B cell (primary cell): ENCODE data around the gene SPRR3. TPM values are rescaled to one million over a fixed set of nuclear protein-coding genes. Genes with fewer than 3 reads are reported as not detected.

Experiments used
- ATAC-seq: fragments of 200-7000 bp; cut with Tn5 transposase; one replicate; pipeline ENCODE4 v1.10.0; 2021; ENCODE audit warnings: low read depth, mild to moderate bottlenecking, moderate number of reproducible peaks, moderate library complexity
- CTCF ChIA-PET: fragments of 350-600 bp; sonication (Branson Sonifier 250); formaldehyde crosslinking; loops from one replicate; lab custom pipeline; 2021; ENCODE audit warnings: antibody characterized with exemption, inconsistent platforms; lab: Charles Lee
- POLR2A ChIA-PET: fragments of 350-600 bp; sonication (Branson Sonifier 250); formaldehyde crosslinking; loops from one replicate; lab custom pipeline; 2021; ENCODE audit warnings: antibody characterized with exemption; lab: Charles Lee
- DNase-seq: peaks from one replicate; pipeline ENCODE4 v3.0.0; 2013
- H2AFZ ChIP-seq: 2 replicates; pipeline ENCODE4 v1.6.1; 2012; ENCODE audit warnings: mild to moderate bottlenecking, low read depth, low read length; ENCODE audit not compliant: insufficient read depth, poor library complexity, severe bottlenecking
- H3K27ac ChIP-seq, 2 donors: 1 replicate in 1 of 2; 2 replicates in 1 of 2; pipeline ENCODE4 v1.5.1; 2012 to 2013; ENCODE audit warnings: low read length in 2 of 2, mild to moderate bottlenecking in 2 of 2, moderate library complexity in 1 of 2
- H3K27me3 ChIP-seq, 4 experiments: fragments of 200-600 bp in 1 of 4; sonication (generic) in 1 of 4; replicated peaks in 1 of 4; 1 replicate in 2 of 4; 2 replicates in 2 of 4; pipeline versions ENCODE4 v1.6.1 to v1.7.0; 2013 to 2016; ENCODE audit warnings: low read length in 3 of 4, mild to moderate bottlenecking in 2 of 4, mixed read lengths in 1 of 4, moderate library complexity in 1 of 4; ENCODE audit not compliant: insufficient read depth in 4 of 4, control insufficient read depth in 3 of 4; ENCODE audit errors: control extremely low read depth in 1 of 4
- H3K36me3 ChIP-seq, 2 experiments: replicated peaks in 1 of 2; 1 replicate in 1 of 2; 2 replicates in 1 of 2; pipeline versions ENCODE4 v1.6.1 to v1.7.1; 2013; ENCODE audit warnings: low read length in 1 of 2; ENCODE audit not compliant: insufficient read depth in 2 of 2, control insufficient read depth in 1 of 2; ENCODE audit errors: control extremely low read depth in 1 of 2, extremely low read depth in 1 of 2
- H3K4me1 ChIP-seq, 2 donors: fragments of 200-600 bp in 1 of 2; sonication (generic) in 1 of 2; 1 replicate in 1 of 2; 2 replicates in 1 of 2; pipeline versions ENCODE4 v1.5.1 to v1.6.1; 2013 to 2017; ENCODE audit warnings: low read length in 2 of 2; ENCODE audit not compliant: control insufficient read depth in 2 of 2, insufficient read depth in 2 of 2
- H3K4me2 ChIP-seq: replicated peaks from 2 replicates; pipeline ENCODE3; 2012; ENCODE audit warnings: mild to moderate bottlenecking, low read depth, low read length; ENCODE audit not compliant: poor library complexity, severe bottlenecking
- H3K4me3 ChIP-seq, 5 experiments: fragments of 200-600 bp in 1 of 5; sonication (generic) in 1 of 5; 1 replicate in 3 of 5; 2 replicates in 2 of 5; pipeline versions ENCODE4 v1.5.1 to v1.7.0; 2011 to 2016; ENCODE audit warnings: low read length in 4 of 5, mild to moderate bottlenecking in 4 of 5, low read depth in 2 of 5, control low read depth in 1 of 5, moderate library complexity in 1 of 5; ENCODE audit not compliant: insufficient read depth in 1 of 5; ENCODE audit errors: control extremely low read depth in 1 of 5, extremely low read depth in 1 of 5
- H3K79me2 ChIP-seq: fragments of 200-600 bp; sonication (generic); one replicate; pipeline ENCODE4 v1.6.0; 2016; ENCODE audit warnings: low read length; ENCODE audit not compliant: control insufficient read depth, insufficient read depth
- H3K9ac ChIP-seq: fragments of 200-600 bp; sonication (generic); 2 replicates; pipeline ENCODE4 v1.6.1; 2017; ENCODE audit warnings: mild to moderate bottlenecking, low read length, moderate library complexity
- H3K9me3 ChIP-seq, 3 donors: one replicate each; pipeline versions ENCODE4 v1.6.1 to v1.7.1; 2013; ENCODE audit warnings: low read length in 2 of 3; ENCODE audit not compliant: control insufficient read depth in 2 of 3, insufficient read depth in 1 of 3; ENCODE audit errors: control extremely low read depth in 1 of 3
- H4K20me1 ChIP-seq: 2 replicates; pipeline ENCODE4 v1.6.0; 2012; ENCODE audit warnings: mild to moderate bottlenecking, low read length; ENCODE audit not compliant: insufficient read depth, control insufficient read depth, poor library complexity, severe bottlenecking
- H3K27ac Mint-ChIP-seq: one replicate; pipeline ENCODE4 v1.8.0; 2021; ENCODE audit warnings: mixed read lengths
- H3K27me3 Mint-ChIP-seq: one replicate; pipeline ENCODE4 v1.8.0; 2021; ENCODE audit warnings: mixed read lengths
- H3K4me1 Mint-ChIP-seq: one replicate; pipeline ENCODE4 v1.8.0; 2021; ENCODE audit warnings: mixed read lengths
- H3K4me3 Mint-ChIP-seq: one replicate; pipeline ENCODE4 v1.8.0; 2021; ENCODE audit warnings: mixed read lengths
- H3K9me3 Mint-ChIP-seq: one replicate; pipeline ENCODE4 v1.8.0; 2022; ENCODE audit warnings: mixed read lengths; ENCODE audit not compliant: insufficient read depth
- CTCF ChIP-seq: fragments of 200-600 bp; IDR thresholded peaks from one replicate; pipeline ENCODE4 v1.8.0; 2022; ENCODE audit warnings: antibody characterized with exemption, mild to moderate bottlenecking
- EZH2 ChIP-seq: IDR thresholded peaks from 2 replicates; pipeline ENCODE4 v1.6.1; 2012; ENCODE audit warnings: borderline replicate concordance, low read depth, mild to moderate bottlenecking, moderate library complexity, low read length; ENCODE audit not compliant: insufficient read depth, poor library complexity, severe bottlenecking
- WGBS: methylation state at CpG from one replicate; pipeline ENCODE4 v1.1.5; 2013; ENCODE audit warnings: missing lambda C conversion rate; ENCODE audit not compliant: insufficient coverage; 5-methylcytosine and 5-hydroxymethylcytosine counted together
- intact Hi-C: fragments of 100-400 bp; cut with micrococcal nuclease; formaldehyde crosslinking; loops from one replicate; pipeline ENCODE4 v1.10.0; 2022
- polyA plus RNA-seq: library from polyadenylated mRNA; depleted of rRNA; stranded (reverse); fragments of >200 nt; gene quantifications from 2 replicates; pipeline ENCODE4 v1.2.3, GENCODE V29; 2012
- total RNA-seq, 2 donors: library from RNA; stranded (reverse); fragments of 120-200 nt in 1 of 2; gene quantifications; 1 replicate in 1 of 2; 2 replicates in 1 of 2; pipeline versions ENCODE4 v1.2.3 to v1.2.4, GENCODE V29; 2013 to 2022

SPRR3 gene
- total and polyA plus RNA-seq, 2 donors (not counting 1 experiment from before 2014, with no cell fraction given): not detected

DNA sequence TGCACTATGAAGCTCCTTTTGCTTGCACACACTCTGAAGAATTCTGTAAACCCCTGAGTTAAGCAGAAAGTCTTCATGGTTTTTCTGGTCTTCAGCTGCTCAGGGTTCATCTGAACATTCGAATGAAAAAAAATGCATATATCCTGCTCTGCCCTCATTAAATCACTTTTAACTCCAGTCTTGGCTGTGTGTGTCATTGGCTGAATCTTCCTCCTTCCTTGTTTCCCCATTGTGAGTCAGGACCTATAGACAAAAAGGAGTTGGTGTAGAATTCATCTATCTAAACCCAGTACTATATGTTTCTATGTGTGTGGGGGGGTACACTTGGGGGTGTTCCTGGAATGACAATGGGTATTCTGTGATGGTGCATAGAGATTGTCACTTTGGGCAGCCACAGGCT, 22.9 kb downstream of the SPRR3 start:
- H3K79me2 ChIP-seq: no peaks in the 10 kb centered on the region
- Mint-ChIP-seq H3K27me3 (peaks cover 44% of the 10 kb centered on the region), H3K27ac (no peak overlapping the region), H3K9me3 (peaks cover 5% of the 10 kb centered on the region), H3K4me1 (peaks cover 5% of the 10 kb centered on the region), H3K4me3 (no peak overlapping the region)
- intact Hi-C loops: no loop called here
- ATAC-seq: no peak
- no peak overlapping the region for H3K4me3 ChIP-seq
- no peaks in the 10 kb centered on the region for H3K4me1 ChIP-seq
- ChIA-PET POLR2A (no interaction called here), CTCF (no interaction called here)
- H2AFZ ChIP-seq: no peak overlapping the region
- H3K9ac ChIP-seq: no peak overlapping the region
- no peaks in the 10 kb centered on the region for H3K36me3 ChIP-seq
- no peak for DNase-seq
- H4K20me1 ChIP-seq: no peaks in the 10 kb centered on the region
- peaks cover 0 to 3% (median 1%) of the 10 kb centered on the region in 3 donors for H3K9me3 ChIP-seq
- H3K27me3 ChIP-seq: peaks cover 0 to 4% (median 0%) of the 10 kb centered on the region in 4 experiments
- no CpG with 5 or more reads among the region's 1 CpG for WGBS
- H3K4me2 ChIP-seq: no peak overlapping the region
- H3K27ac ChIP-seq: no peak overlapping the region
- TF ChIP-seq EZH2: no peak
- no peak for TF ChIP-seq CTCF

GRCh38 chr1:153025797-153026196, 24.2 kb downstream of the SPRR3 start:
- Histone ChIP-seq H3K9ac (no peak overlapping the region), H3K9me3 (peaks cover 0 to 3% (median 1%) of the 10 kb centered on the region in 3 donors), H3K27ac (no peak overlapping the region), H3K27me3 (peaks cover 0 to 4% (median 1%) of the 10 kb centered on the region in 4 experiments), H2AFZ (no peak overlapping the region), H3K4me2 (no peak overlapping the region), H4K20me1 (no peaks in the 10 kb centered on the region), H3K4me1 (no peaks in the 10 kb centered on the region), H3K4me3 (no peak overlapping the region), H3K79me2 (no peaks in the 10 kb centered on the region), H3K36me3 (no peaks in the 10 kb centered on the region)
- no peak overlapping the region for H3K4me3 Mint-ChIP-seq
- CTCF ChIA-PET: no interaction called here
- H3K4me1 Mint-ChIP-seq: peaks cover 5% of the 10 kb centered on the region
- DNase-seq (no peak), ATAC-seq (no peak)
- no CpG with 5 or more reads among the region's 1 CpG for WGBS
- POLR2A ChIA-PET: no interaction called here
- peaks cover 35% of the 10 kb centered on the region for H3K27me3 Mint-ChIP-seq
- intact Hi-C loops: no loop called here
- no peak for TF ChIP-seq EZH2
- no peak for TF ChIP-seq CTCF
- H3K9me3 Mint-ChIP-seq: peaks cover 5% of the 10 kb centered on the region
- no peak overlapping the region for H3K27ac Mint-ChIP-seq
